Retinal pigment epithelial cell (primary cell): Measurements from ENCODE around the gene SEMA5A.

Source experiments
- DNase-seq: peaks from one replicate; pipeline ENCODE4 v3.0.0-alpha.2; 2010; ENCODE audit warnings: low read depth
- H3K4me3 ChIP-seq: 2 replicates; pipeline ENCODE4 v1.5.1; 2011; ENCODE audit warnings: mild to moderate bottlenecking, low read length, control low read depth, moderate library complexity
- CTCF ChIP-seq: conservative IDR thresholded peaks from 2 replicates; pipeline ENCODE4 v1.5.1; 2011; ENCODE audit warnings: low read depth, low read length, control low read depth, inconsistent platforms

SEMA5A gene

GRCh38 chr5:8993031-8993430, 552.8 kb downstream of the SEMA5A start:
- no peak overlapping the region for H3K4me3 ChIP-seq
- DNase-seq, result no peak
- TF ChIP-seq CTCF, result peak; percentile 67
